ENCODE results near the gene C1orf146. TPM values are rescaled to one million over a fixed set of nuclear protein-coding genes. Genes with fewer than 3 reads are reported as not detected.

The C1orf146 gene
- total RNA-seq, 1 donor from 2014 or later: not detected

Other genes with a start within 250 kb of the C1orf146 start
- gene EPHX4, start 187.9 kb upstream of the C1orf146 start, total RNA-seq: 10.5 and 11.0 TPM in 2 replicates
- gene SETSIP, start 142.5 kb upstream of the C1orf146 start, total RNA-seq: not detected in 2 replicates
- 3.3 and 3.6 TPM in 2 replicates for gene BTBD8, start 137.6 kb upstream of the C1orf146 start, total RNA-seq
- gene GLMN, start 81.1 kb downstream of the C1orf146 start, total RNA-seq: 4.3 and 5.8 TPM in 2 replicates
- gene RPAP2, start 81.1 kb downstream of the C1orf146 start, total RNA-seq: 5.3 and 18.7 TPM in 2 replicates

All from kidney epithelial cell (primary cell).